WTC11 (cell line): ENCODE measurements around the gene IDE. TPM values are rescaled to one million over a fixed set of nuclear protein-coding genes. Genes with fewer than 3 reads are reported as not detected.

Source experiments
- ATAC-seq: fragments of 200-7000 bp; cut with Tn5 transposase; 2 replicates; pipeline ENCODE4 v1.10.0; 2021; ENCODE audit warnings: mild to moderate bottlenecking, moderate library complexity
- CTCF ChIA-PET: fragments of 300-600 bp; sonication (Branson Sonifier 250); formaldehyde crosslinking; loops from one replicate; lab custom pipeline; 2021; ENCODE audit warnings: antibody characterized with exemption; lab: Charles Lee
- POLR2A ChIA-PET: fragments of 350-600 bp; sonication (Branson Sonifier 250); formaldehyde crosslinking; loops from one replicate; lab custom pipeline; 2021; ENCODE audit warnings: antibody characterized with exemption; lab: Charles Lee
- DNase-seq: peaks from one replicate; pipeline ENCODE4 v3.0.0; 2021; ENCODE audit warnings: low spot score
- H3K27ac Mint-ChIP-seq: 2 replicates; pipeline ENCODE4 v1.8.0; 2021; ENCODE audit warnings: mixed read lengths
- H3K27me3 Mint-ChIP-seq: 2 replicates; pipeline ENCODE4 v1.8.0; 2021; ENCODE audit warnings: low read depth, mild to moderate bottlenecking, moderate library complexity, mixed read lengths
- H3K36me3 Mint-ChIP-seq: 2 replicates; pipeline ENCODE4 v1.8.0; 2021; ENCODE audit warnings: mixed read lengths
- H3K4me1 Mint-ChIP-seq: 2 replicates; pipeline ENCODE4 v1.8.0; 2022; ENCODE audit warnings: mixed read lengths
- H3K4me3 Mint-ChIP-seq: 2 replicates; pipeline ENCODE4 v1.8.0; 2021; ENCODE audit warnings: mild to moderate bottlenecking, moderate library complexity, mixed read lengths
- H3K9me3 Mint-ChIP-seq: 2 replicates; pipeline ENCODE4 v1.8.0; 2021; ENCODE audit warnings: mixed read lengths
- ELF4 ChIP-seq: sonication (generic); formaldehyde crosslinking; IDR thresholded peaks from 2 replicates; pipeline ENCODE4 v1.8.1; 2022; ENCODE audit warnings: low read depth, mild to moderate bottlenecking, moderate library complexity, missing genetic modification reagents
- HMGA2 ChIP-seq: fragments of 250-450 bp; sonication (Bioruptor Pico); IDR thresholded peaks from 2 replicates; pipeline ENCODE4 v1.4.0; 2021; ENCODE audit warnings: mild to moderate bottlenecking, moderate library complexity
- IRF2 ChIP-seq: sonication (generic); formaldehyde crosslinking; IDR thresholded peaks from 2 replicates; pipeline ENCODE4 v1.8.0; 2022; ENCODE audit warnings: low read depth, missing genetic modification reagents, borderline replicate concordance
- MXD4 ChIP-seq: fragments of 250-450 bp; sonication (Bioruptor Pico); IDR thresholded peaks from 2 replicates; pipeline ENCODE4 v1.8.0; 2021; ENCODE audit warnings: mild to moderate bottlenecking, moderate library complexity, borderline replicate concordance
- NFATC4 ChIP-seq: fragments of 250-450 bp; sonication (Bioruptor Pico); IDR thresholded peaks from 2 replicates; pipeline ENCODE4 v1.9.0; 2021; ENCODE audit warnings: mild to moderate bottlenecking
- ZBTB21 ChIP-seq: sonication (generic); formaldehyde crosslinking; IDR thresholded peaks from 2 replicates; pipeline ENCODE4 v1.8.1; 2023; ENCODE audit warnings: mild to moderate bottlenecking, missing genetic modification reagents, borderline replicate concordance
- ZNF416 ChIP-seq: fragments of 250-450 bp; sonication (Bioruptor Pico); IDR thresholded peaks from 2 replicates; pipeline ENCODE4 v1.9.0; 2021; ENCODE audit warnings: mild to moderate bottlenecking, inconsistent platforms
- ZNF671 ChIP-seq: fragments of 250-450 bp; sonication (Bioruptor Pico); IDR thresholded peaks from 2 replicates; pipeline ENCODE4 v1.8.0; 2021; ENCODE audit warnings: mild to moderate bottlenecking
- total RNA-seq: library from RNA; stranded (reverse); gene quantifications from 3 replicates; pipeline ENCODE4 v1.2.3, GENCODE V29; 2021
- TF ChIP-seq, protein P1 (sequence below): sonication (generic); formaldehyde crosslinking; IDR thresholded peaks from 2 replicates; pipeline ENCODE4 v1.8.0; 2022; ENCODE audit warnings: mild to moderate bottlenecking, missing genetic modification reagents
- TF ChIP-seq, protein P2 (sequence below): fragments of 250-450 bp; sonication (Bioruptor Pico); IDR thresholded peaks from 2 replicates; pipeline ENCODE4 v1.9.0; 2021; ENCODE audit warnings: mild to moderate bottlenecking
- TF ChIP-seq, protein P3 (sequence below): fragments of 250-450 bp; sonication (Bioruptor Pico); IDR thresholded peaks from 2 replicates; pipeline ENCODE4 v1.9.0; 2021; ENCODE audit warnings: mild to moderate bottlenecking, borderline replicate concordance
- TF ChIP-seq, protein P4 (sequence below): sonication (generic); formaldehyde crosslinking; IDR thresholded peaks from 2 replicates; pipeline ENCODE4 v1.8.0; 2022; ENCODE audit warnings: mild to moderate bottlenecking, missing genetic modification reagents
- TF ChIP-seq, protein P5 (sequence below): fragments of 250-450 bp; sonication (Bioruptor Pico); IDR thresholded peaks from 2 replicates; pipeline ENCODE4 v1.9.0; 2021; ENCODE audit warnings: mild to moderate bottlenecking
- TF ChIP-seq, protein P6 (sequence below): sonication (generic); formaldehyde crosslinking; IDR thresholded peaks from 2 replicates; pipeline ENCODE4 v1.8.0; 2023; ENCODE audit warnings: missing genetic modification reagents, mild to moderate bottlenecking, borderline replicate concordance
- TF ChIP-seq, protein P7 (sequence below): sonication (generic); formaldehyde crosslinking; IDR thresholded peaks from 2 replicates; pipeline ENCODE4 v1.8.1; 2022; ENCODE audit warnings: mild to moderate bottlenecking, missing genetic modification reagents, moderate library complexity, borderline replicate concordance
- TF ChIP-seq, protein P8 (sequence below): sonication (generic); formaldehyde crosslinking; IDR thresholded peaks from 2 replicates; pipeline ENCODE4 v1.8.1; 2022; ENCODE audit warnings: low read depth, missing genetic modification reagents, borderline replicate concordance
- TF ChIP-seq, protein P9 (sequence below): sonication (generic); formaldehyde crosslinking; IDR thresholded peaks from 2 replicates; pipeline ENCODE4 v1.8.1; 2022; ENCODE audit warnings: missing genetic modification reagents, borderline replicate concordance

Gene IDE
- total RNA-seq, 1 experiment from 2014 or later: 50.5 TPM

DNA sequence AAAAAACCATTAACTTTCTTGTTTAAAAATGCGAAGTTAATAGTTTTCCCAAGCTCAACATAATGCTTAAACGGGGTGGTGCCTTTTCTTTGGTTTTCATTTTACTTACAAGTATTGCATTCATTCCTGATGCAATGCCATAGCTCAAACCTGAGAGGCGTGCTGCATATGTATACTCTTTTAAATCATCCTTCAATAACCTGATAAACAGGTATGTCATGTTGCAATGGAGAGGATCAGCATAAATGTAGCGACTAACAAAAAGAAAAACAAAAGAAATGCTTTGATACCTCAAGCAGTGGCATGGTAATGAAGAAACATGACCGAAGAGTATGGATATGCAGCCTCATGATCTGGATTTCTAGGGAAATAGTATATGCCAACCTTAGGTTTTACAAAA is 95.4 kb downstream of the IDE start:
- ATAC-seq (no peak), DNase-seq (no peak)
- Mint-ChIP-seq H3K27me3 (no peaks in the 10 kb centered on the region), H3K27ac (no peak overlapping the region), H3K4me3 (no peak overlapping the region), H3K36me3 (peaks cover 23% of the 10 kb centered on the region), H3K9me3 (no peaks in the 10 kb centered on the region), H3K4me1 (peaks cover 6% of the 10 kb centered on the region)
- POLR2A ChIA-PET: no interaction called here
- no peak for TF ChIP-seq NFATC4 (CRISPR knock-in tag)
- TF ChIP-seq HMGA2 (CRISPR knock-in tag): no peak
- TF ChIP-seq ELF4 (CRISPR knock-in tag): no peak
- no peak for TF ChIP-seq ZNF416 (CRISPR knock-in tag)
- TF ChIP-seq, protein P1, sequence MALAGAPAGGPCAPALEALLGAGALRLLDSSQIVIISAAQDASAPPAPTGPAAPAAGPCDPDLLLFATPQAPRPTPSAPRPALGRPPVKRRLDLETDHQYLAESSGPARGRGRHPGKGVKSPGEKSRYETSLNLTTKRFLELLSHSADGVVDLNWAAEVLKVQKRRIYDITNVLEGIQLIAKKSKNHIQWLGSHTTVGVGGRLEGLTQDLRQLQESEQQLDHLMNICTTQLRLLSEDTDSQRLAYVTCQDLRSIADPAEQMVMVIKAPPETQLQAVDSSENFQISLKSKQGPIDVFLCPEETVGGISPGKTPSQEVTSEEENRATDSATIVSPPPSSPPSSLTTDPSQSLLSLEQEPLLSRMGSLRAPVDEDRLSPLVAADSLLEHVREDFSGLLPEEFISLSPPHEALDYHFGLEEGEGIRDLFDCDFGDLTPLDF (CRISPR knock-in tag): no peak
- TF ChIP-seq, protein P2, sequence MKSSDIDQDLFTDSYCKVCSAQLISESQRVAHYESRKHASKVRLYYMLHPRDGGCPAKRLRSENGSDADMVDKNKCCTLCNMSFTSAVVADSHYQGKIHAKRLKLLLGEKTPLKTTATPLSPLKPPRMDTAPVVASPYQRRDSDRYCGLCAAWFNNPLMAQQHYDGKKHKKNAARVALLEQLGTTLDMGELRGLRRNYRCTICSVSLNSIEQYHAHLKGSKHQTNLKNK (CRISPR knock-in tag): no peak
- no peak for TF ChIP-seq ZNF671 (CRISPR knock-in tag)
- TF ChIP-seq, protein P3, sequence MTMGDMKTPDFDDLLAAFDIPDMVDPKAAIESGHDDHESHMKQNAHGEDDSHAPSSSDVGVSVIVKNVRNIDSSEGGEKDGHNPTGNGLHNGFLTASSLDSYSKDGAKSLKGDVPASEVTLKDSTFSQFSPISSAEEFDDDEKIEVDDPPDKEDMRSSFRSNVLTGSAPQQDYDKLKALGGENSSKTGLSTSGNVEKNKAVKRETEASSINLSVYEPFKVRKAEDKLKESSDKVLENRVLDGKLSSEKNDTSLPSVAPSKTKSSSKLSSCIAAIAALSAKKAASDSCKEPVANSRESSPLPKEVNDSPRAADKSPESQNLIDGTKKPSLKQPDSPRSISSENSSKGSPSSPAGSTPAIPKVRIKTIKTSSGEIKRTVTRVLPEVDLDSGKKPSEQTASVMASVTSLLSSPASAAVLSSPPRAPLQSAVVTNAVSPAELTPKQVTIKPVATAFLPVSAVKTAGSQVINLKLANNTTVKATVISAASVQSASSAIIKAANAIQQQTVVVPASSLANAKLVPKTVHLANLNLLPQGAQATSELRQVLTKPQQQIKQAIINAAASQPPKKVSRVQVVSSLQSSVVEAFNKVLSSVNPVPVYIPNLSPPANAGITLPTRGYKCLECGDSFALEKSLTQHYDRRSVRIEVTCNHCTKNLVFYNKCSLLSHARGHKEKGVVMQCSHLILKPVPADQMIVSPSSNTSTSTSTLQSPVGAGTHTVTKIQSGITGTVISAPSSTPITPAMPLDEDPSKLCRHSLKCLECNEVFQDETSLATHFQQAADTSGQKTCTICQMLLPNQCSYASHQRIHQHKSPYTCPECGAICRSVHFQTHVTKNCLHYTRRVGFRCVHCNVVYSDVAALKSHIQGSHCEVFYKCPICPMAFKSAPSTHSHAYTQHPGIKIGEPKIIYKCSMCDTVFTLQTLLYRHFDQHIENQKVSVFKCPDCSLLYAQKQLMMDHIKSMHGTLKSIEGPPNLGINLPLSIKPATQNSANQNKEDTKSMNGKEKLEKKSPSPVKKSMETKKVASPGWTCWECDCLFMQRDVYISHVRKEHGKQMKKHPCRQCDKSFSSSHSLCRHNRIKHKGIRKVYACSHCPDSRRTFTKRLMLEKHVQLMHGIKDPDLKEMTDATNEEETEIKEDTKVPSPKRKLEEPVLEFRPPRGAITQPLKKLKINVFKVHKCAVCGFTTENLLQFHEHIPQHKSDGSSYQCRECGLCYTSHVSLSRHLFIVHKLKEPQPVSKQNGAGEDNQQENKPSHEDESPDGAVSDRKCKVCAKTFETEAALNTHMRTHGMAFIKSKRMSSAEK (CRISPR knock-in tag): no peak
- TF ChIP-seq IRF2: no peak
- TF ChIP-seq, protein P4, sequence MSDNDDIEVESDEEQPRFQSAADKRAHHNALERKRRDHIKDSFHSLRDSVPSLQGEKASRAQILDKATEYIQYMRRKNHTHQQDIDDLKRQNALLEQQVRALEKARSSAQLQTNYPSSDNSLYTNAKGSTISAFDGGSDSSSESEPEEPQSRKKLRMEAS (CRISPR knock-in tag): no peak
- no peak for TF ChIP-seq MXD4
- no peak for TF ChIP-seq ZBTB21 (CRISPR knock-in tag)
- CTCF ChIA-PET: no interaction called here

DNA sequence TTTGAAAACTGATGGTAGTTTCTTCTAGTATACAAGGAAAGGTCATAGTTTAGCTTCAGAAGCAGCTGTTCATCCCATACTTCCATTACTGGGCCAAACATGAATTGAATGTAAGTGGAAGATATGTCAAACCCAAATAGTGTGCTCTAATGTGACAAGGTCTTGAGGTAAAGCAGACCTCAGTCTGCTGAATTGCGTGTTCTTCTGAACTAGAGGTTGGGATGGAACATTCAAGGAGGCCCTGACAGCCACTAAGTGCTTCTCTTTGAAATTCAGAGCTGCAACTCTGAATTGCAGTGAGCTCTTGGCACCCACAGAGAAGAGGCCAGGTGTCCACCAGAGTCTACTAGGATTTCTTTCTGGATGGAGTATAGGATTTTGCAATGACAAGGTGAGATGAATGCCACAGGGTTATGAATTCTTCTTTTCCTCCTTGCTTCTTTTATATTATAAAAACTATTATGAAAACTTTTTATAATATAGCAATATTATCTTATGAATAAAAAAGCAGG is 98.5 kb downstream of the IDE start:
- ChIA-PET POLR2A (no interaction called here), CTCF (no interaction called here)
- peaks cover 6% of the 10 kb centered on the region for H3K4me1 Mint-ChIP-seq
- peaks cover 25% of the 10 kb centered on the region for H3K36me3 Mint-ChIP-seq
- no peaks in the 10 kb centered on the region for H3K9me3 Mint-ChIP-seq
- no peaks in the 10 kb centered on the region for H3K27me3 Mint-ChIP-seq
- no peak overlapping the region for H3K4me3 Mint-ChIP-seq
- DNase-seq (no peak), ATAC-seq (no peak)
- H3K27ac Mint-ChIP-seq: no peak overlapping the region
- TF ChIP-seq, protein P5, sequence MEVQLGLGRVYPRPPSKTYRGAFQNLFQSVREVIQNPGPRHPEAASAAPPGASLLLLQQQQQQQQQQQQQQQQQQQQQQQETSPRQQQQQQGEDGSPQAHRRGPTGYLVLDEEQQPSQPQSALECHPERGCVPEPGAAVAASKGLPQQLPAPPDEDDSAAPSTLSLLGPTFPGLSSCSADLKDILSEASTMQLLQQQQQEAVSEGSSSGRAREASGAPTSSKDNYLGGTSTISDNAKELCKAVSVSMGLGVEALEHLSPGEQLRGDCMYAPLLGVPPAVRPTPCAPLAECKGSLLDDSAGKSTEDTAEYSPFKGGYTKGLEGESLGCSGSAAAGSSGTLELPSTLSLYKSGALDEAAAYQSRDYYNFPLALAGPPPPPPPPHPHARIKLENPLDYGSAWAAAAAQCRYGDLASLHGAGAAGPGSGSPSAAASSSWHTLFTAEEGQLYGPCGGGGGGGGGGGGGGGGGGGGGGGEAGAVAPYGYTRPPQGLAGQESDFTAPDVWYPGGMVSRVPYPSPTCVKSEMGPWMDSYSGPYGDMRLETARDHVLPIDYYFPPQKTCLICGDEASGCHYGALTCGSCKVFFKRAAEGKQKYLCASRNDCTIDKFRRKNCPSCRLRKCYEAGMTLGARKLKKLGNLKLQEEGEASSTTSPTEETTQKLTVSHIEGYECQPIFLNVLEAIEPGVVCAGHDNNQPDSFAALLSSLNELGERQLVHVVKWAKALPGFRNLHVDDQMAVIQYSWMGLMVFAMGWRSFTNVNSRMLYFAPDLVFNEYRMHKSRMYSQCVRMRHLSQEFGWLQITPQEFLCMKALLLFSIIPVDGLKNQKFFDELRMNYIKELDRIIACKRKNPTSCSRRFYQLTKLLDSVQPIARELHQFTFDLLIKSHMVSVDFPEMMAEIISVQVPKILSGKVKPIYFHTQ (CRISPR knock-in tag): no peak
- TF ChIP-seq, protein P6, sequence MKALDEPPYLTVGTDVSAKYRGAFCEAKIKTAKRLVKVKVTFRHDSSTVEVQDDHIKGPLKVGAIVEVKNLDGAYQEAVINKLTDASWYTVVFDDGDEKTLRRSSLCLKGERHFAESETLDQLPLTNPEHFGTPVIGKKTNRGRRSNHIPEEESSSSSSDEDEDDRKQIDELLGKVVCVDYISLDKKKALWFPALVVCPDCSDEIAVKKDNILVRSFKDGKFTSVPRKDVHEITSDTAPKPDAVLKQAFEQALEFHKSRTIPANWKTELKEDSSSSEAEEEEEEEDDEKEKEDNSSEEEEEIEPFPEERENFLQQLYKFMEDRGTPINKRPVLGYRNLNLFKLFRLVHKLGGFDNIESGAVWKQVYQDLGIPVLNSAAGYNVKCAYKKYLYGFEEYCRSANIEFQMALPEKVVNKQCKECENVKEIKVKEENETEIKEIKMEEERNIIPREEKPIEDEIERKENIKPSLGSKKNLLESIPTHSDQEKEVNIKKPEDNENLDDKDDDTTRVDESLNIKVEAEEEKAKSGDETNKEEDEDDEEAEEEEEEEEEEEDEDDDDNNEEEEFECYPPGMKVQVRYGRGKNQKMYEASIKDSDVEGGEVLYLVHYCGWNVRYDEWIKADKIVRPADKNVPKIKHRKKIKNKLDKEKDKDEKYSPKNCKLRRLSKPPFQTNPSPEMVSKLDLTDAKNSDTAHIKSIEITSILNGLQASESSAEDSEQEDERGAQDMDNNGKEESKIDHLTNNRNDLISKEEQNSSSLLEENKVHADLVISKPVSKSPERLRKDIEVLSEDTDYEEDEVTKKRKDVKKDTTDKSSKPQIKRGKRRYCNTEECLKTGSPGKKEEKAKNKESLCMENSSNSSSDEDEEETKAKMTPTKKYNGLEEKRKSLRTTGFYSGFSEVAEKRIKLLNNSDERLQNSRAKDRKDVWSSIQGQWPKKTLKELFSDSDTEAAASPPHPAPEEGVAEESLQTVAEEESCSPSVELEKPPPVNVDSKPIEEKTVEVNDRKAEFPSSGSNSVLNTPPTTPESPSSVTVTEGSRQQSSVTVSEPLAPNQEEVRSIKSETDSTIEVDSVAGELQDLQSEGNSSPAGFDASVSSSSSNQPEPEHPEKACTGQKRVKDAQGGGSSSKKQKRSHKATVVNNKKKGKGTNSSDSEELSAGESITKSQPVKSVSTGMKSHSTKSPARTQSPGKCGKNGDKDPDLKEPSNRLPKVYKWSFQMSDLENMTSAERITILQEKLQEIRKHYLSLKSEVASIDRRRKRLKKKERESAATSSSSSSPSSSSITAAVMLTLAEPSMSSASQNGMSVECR (CRISPR knock-in tag): no peak
- TF ChIP-seq, protein P7, sequence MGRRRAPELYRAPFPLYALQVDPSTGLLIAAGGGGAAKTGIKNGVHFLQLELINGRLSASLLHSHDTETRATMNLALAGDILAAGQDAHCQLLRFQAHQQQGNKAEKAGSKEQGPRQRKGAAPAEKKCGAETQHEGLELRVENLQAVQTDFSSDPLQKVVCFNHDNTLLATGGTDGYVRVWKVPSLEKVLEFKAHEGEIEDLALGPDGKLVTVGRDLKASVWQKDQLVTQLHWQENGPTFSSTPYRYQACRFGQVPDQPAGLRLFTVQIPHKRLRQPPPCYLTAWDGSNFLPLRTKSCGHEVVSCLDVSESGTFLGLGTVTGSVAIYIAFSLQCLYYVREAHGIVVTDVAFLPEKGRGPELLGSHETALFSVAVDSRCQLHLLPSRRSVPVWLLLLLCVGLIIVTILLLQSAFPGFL (CRISPR knock-in tag): no peak
- TF ChIP-seq, protein P8, sequence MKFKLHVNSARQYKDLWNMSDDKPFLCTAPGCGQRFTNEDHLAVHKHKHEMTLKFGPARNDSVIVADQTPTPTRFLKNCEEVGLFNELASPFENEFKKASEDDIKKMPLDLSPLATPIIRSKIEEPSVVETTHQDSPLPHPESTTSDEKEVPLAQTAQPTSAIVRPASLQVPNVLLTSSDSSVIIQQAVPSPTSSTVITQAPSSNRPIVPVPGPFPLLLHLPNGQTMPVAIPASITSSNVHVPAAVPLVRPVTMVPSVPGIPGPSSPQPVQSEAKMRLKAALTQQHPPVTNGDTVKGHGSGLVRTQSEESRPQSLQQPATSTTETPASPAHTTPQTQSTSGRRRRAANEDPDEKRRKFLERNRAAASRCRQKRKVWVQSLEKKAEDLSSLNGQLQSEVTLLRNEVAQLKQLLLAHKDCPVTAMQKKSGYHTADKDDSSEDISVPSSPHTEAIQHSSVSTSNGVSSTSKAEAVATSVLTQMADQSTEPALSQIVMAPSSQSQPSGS (CRISPR knock-in tag): no peak
- TF ChIP-seq, protein P9, sequence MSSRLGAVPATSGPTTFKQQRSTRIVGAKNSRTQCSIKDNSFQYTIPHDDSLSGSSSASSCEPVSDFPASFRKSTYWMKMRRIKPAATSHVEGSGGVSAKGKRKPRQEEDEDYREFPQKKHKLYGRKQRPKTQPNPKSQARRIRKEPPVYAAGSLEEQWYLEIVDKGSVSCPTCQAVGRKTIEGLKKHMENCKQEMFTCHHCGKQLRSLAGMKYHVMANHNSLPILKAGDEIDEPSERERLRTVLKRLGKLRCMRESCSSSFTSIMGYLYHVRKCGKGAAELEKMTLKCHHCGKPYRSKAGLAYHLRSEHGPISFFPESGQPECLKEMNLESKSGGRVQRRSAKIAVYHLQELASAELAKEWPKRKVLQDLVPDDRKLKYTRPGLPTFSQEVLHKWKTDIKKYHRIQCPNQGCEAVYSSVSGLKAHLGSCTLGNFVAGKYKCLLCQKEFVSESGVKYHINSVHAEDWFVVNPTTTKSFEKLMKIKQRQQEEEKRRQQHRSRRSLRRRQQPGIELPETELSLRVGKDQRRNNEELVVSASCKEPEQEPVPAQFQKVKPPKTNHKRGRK (CRISPR knock-in tag): no peak
